Measurements from ENCODE around the gene ERI3. TPM values are rescaled to one million over a fixed set of nuclear protein-coding genes. Genes with fewer than 3 reads are reported as not detected.

ERI3 gene
- 10 to 100 TPM; 26.5 to 50.1 (median 31.0) TPM for polyA plus RNA-seq
- long read RNA-seq, donor 1, result 0 reads
- long read RNA-seq, donor 2, partial matches to known transcripts, result 0 of 2 reads
- long read RNA-seq, donor 2, other reads (novel, unspliced or antisense), result 0 of 2 reads
- long read RNA-seq, donor 3, transcript ERI3-201 (9 exons, 1,684 nt), result major isoform, 6 of 6 reads
- long read RNA-seq, donor 3, partial matches to known transcripts, result 0 of 6 reads
- long read RNA-seq, donor 3, other reads (novel, unspliced or antisense), result 0 of 6 reads
- long read RNA-seq, donor 4, result 0 reads
- long read RNA-seq, donor 5, result 0 reads
- long read RNA-seq, donor 6, partial matches to known transcripts, result 7 of 10 reads
- long read RNA-seq, donor 6, other reads (novel, unspliced or antisense), result 0 of 10 reads
- long read RNA-seq, donor 7, result 0 reads
- long read RNA-seq, donor 8, result 0 reads
- long read RNA-seq, donor 9, result 0 reads
- long read RNA-seq, donor 10, transcript ERI3-201 (9 exons, 1,684 nt), result major isoform, 6 of 6 reads
- long read RNA-seq, donor 10, partial matches to known transcripts, result 0 of 6 reads
- long read RNA-seq, donor 10, other reads (novel, unspliced or antisense), result 0 of 6 reads

- WGBS, 3 donors, result 0 to 1% (median 1%) methylated on average over 52 to 65 of the region's 65 CpGs
- FAIRE-seq (no peak), DNase-seq (peak; percentile 98 to 99)
- H3K36me3 ChIP-seq (ENCODE audit: control insufficient read depth in 3 of 3, insufficient read depth in 2 of 3, low read depth in 1 of 3, low read length in 3 of 3), result no peaks in the 10 kb centered on the region
- H3K27me3 ChIP-seq (ENCODE audit: control insufficient read depth in 3 of 3, insufficient read depth in 3 of 3, low read length in 3 of 3), result no peaks in the 10 kb centered on the region
- peaks cover 6 to 11% (median 8%) of the 10 kb centered on the region in 3 donors for H3K4me1 ChIP-seq (ENCODE audit: control insufficient read depth in 3 of 3, insufficient read depth in 2 of 3, low read depth in 1 of 3, low read length in 2 of 3)
- H3K9me3 ChIP-seq (ENCODE audit: control insufficient read depth in 2 of 2, insufficient read depth in 1 of 2, low read depth in 1 of 2, low read length in 1 of 2), result no peaks in the 10 kb centered on the region
- H3K27ac ChIP-seq (ENCODE audit: low read depth in 1 of 3, low read length in 2 of 3), result peak within 1 kb of the TSS in 1 of 3 donors; percentile 59
- peak within 1 kb of the TSS; percentile 69 to 95 (median 82) for H3K4me3 ChIP-seq (ENCODE audit: low read depth in 1 of 3, low read length in 3 of 3)
Measured at GRCh38 chr1:44354840-44355581, at the start of gene ERI3. Gene ERI3, minus strand, starts transcription at chr1:44355257. Its CDS starts 231 bp downstream, at chr1:44355026.

- 43 to 70% (median 60%) methylated on average over 12 of the region's 12 CpGs for WGBS, 3 donors
Measured at GRCh38 chr1:44401256-44402228, 46.5 kb upstream of the ERI3 start.

DNA sequence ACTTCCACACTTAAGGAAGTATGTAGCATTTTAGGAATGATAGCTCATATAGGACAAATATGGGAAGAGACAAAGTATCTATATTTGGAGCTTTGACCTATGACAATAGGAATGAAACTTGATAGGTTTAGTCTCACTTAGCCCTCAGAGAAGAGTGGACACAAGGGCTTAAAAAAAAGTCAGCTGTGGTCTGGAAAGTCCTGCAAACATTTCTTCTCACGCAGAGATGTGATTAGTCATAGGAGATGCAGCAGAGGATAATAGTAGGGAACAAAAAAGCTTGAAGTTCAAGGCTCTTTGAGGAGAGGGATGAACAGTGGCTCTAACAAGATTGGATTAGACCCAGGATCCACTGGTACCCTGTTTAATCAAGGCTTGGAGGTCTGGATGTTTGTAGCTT, 35.2 kb upstream of the ERI3 start:
- Histone ChIP-seq H3K27ac (ENCODE audit: low read depth in 1 of 3, low read length in 2 of 3) (no peak overlapping the region), H3K27me3 (ENCODE audit: control insufficient read depth in 3 of 3, insufficient read depth in 3 of 3, low read length in 3 of 3) (peaks cover 0 to 10% (median 4%) of the 10 kb centered on the region in 3 donors), H3K4me1 (ENCODE audit: control insufficient read depth in 3 of 3, insufficient read depth in 2 of 3, low read depth in 1 of 3, low read length in 2 of 3) (no peaks in the 10 kb centered on the region), H3K36me3 (ENCODE audit: control insufficient read depth in 3 of 3, insufficient read depth in 2 of 3, low read depth in 1 of 3, low read length in 3 of 3) (no peaks in the 10 kb centered on the region), H3K4me3 (ENCODE audit: low read depth in 1 of 3, low read length in 3 of 3) (no peak overlapping the region), H3K9me3 (ENCODE audit: control insufficient read depth in 2 of 2, insufficient read depth in 1 of 2, low read depth in 1 of 2, low read length in 1 of 2) (no peaks in the 10 kb centered on the region)
- FAIRE-seq (no peak), DNase-seq (no peak)
- 24 to 55% (median 42%) methylated on average over 1 of the region's 1 CpG for WGBS, 3 donors

More at GRCh38 chr1:44401256-44402228, 46.5 kb upstream of the ERI3 start:
- H3K36me3 ChIP-seq (ENCODE audit: control insufficient read depth in 3 of 3, insufficient read depth in 2 of 3, low read depth in 1 of 3, low read length in 3 of 3), result no peaks in the 10 kb centered on the region
- H3K9me3 ChIP-seq (ENCODE audit: control insufficient read depth in 2 of 2, insufficient read depth in 1 of 2, low read depth in 1 of 2, low read length in 1 of 2), result no peaks in the 10 kb centered on the region
- no peak for FAIRE-seq
- no peak overlapping the region for H3K4me3 ChIP-seq (ENCODE audit: low read depth in 1 of 3, low read length in 3 of 3)
- H3K4me1 ChIP-seq (ENCODE audit: control insufficient read depth in 3 of 3, insufficient read depth in 2 of 3, low read depth in 1 of 3, low read length in 2 of 3), result peaks cover 0 to 3% (median 2%) of the 10 kb centered on the region in 3 donors
- no peak for DNase-seq
- no peak overlapping the region for H3K27ac ChIP-seq (ENCODE audit: low read depth in 1 of 3, low read length in 2 of 3)
- H3K27me3 ChIP-seq (ENCODE audit: control insufficient read depth in 3 of 3, insufficient read depth in 3 of 3, low read length in 3 of 3), result peaks cover 7 to 32% (median 24%) of the 10 kb centered on the region in 3 donors

GRCh38 chr1:44389437-44389836, 34.4 kb upstream of the ERI3 start:
- H3K4me3 ChIP-seq (ENCODE audit: low read depth in 1 of 3, low read length in 3 of 3), result no peak overlapping the region
- FAIRE-seq, result no peak
- 55 to 75% (median 68%) methylated on average over 1 of the region's 1 CpG for WGBS, 3 donors
- H3K27me3 ChIP-seq (ENCODE audit: control insufficient read depth in 3 of 3, insufficient read depth in 3 of 3, low read length in 3 of 3), result peaks cover 0 to 10% (median 4%) of the 10 kb centered on the region in 3 donors
- H3K9me3 ChIP-seq (ENCODE audit: control insufficient read depth in 2 of 2, insufficient read depth in 1 of 2, low read depth in 1 of 2, low read length in 1 of 2), result no peaks in the 10 kb centered on the region
- H3K36me3 ChIP-seq (ENCODE audit: control insufficient read depth in 3 of 3, insufficient read depth in 2 of 3, low read depth in 1 of 3, low read length in 3 of 3), result no peaks in the 10 kb centered on the region
- H3K27ac ChIP-seq (ENCODE audit: low read depth in 1 of 3, low read length in 2 of 3), result no peak overlapping the region
- no peak for DNase-seq
- H3K4me1 ChIP-seq (ENCODE audit: control insufficient read depth in 3 of 3, insufficient read depth in 2 of 3, low read depth in 1 of 3, low read length in 2 of 3), result no peaks in the 10 kb centered on the region

DNA sequence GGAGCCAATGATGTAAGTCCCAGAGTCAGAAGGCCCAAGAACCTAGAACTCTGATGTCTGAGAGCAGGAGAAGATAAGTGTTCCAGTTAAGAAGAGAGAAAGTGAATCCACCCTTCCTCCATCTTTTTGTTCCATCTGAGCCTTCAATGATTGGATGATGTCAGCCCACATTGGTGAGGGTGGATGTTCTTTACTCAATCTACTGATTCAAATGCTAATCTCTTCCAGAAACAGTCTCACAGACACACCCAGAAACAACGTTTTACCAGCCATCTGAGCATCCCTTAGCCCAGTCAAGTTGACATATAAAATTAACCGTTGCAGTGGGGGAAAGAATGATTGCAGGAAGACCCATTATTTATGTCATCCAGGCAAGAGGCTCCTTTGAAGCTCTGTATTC, 33.5 kb upstream of the ERI3 start:
- WGBS, 3 donors, result 39 to 55% (median 44%) methylated on average over 2 of the region's 2 CpGs
- peaks cover 0 to 7% (median 0%) of the 10 kb centered on the region in 3 donors for H3K27me3 ChIP-seq (ENCODE audit: control insufficient read depth in 3 of 3, insufficient read depth in 3 of 3, low read length in 3 of 3)
- H3K4me3 ChIP-seq (ENCODE audit: low read depth in 1 of 3, low read length in 3 of 3), result no peak overlapping the region
- FAIRE-seq (no peak), DNase-seq (no peak)
- H3K27ac ChIP-seq (ENCODE audit: low read depth in 1 of 3, low read length in 2 of 3), result no peak overlapping the region
- no peaks in the 10 kb centered on the region for H3K4me1 ChIP-seq (ENCODE audit: control insufficient read depth in 3 of 3, insufficient read depth in 2 of 3, low read depth in 1 of 3, low read length in 2 of 3)
- no peaks in the 10 kb centered on the region for H3K9me3 ChIP-seq (ENCODE audit: control insufficient read depth in 2 of 2, insufficient read depth in 1 of 2, low read depth in 1 of 2, low read length in 1 of 2)
- no peaks in the 10 kb centered on the region for H3K36me3 ChIP-seq (ENCODE audit: control insufficient read depth in 3 of 3, insufficient read depth in 2 of 3, low read depth in 1 of 3, low read length in 3 of 3)

- Histone ChIP-seq H3K9me3 (ENCODE audit: control insufficient read depth in 2 of 2, insufficient read depth in 1 of 2, low read depth in 1 of 2, low read length in 1 of 2) (no peaks in the 10 kb centered on the region), H3K27me3 (ENCODE audit: control insufficient read depth in 3 of 3, insufficient read depth in 3 of 3, low read length in 3 of 3) (no peaks in the 10 kb centered on the region), H3K4me3 (ENCODE audit: low read depth in 1 of 3, low read length in 3 of 3) (no peak overlapping the region), H3K4me1 (ENCODE audit: control insufficient read depth in 3 of 3, insufficient read depth in 2 of 3, low read depth in 1 of 3, low read length in 2 of 3) (peaks cover 0 to 3% (median 0%) of the 10 kb centered on the region in 3 donors), H3K27ac (ENCODE audit: low read depth in 1 of 3, low read length in 2 of 3) (no peak overlapping the region), H3K36me3 (ENCODE audit: control insufficient read depth in 3 of 3, insufficient read depth in 2 of 3, low read depth in 1 of 3, low read length in 3 of 3) (no peaks in the 10 kb centered on the region)
- DNase-seq (no peak), FAIRE-seq (no peak)
- WGBS, 3 donors, result 53 to 70% (median 69%) methylated on average over 3 of the region's 3 CpGs
Measured at GRCh38 chr1:44380666-44381177, 25.7 kb upstream of the ERI3 start.

DNA sequence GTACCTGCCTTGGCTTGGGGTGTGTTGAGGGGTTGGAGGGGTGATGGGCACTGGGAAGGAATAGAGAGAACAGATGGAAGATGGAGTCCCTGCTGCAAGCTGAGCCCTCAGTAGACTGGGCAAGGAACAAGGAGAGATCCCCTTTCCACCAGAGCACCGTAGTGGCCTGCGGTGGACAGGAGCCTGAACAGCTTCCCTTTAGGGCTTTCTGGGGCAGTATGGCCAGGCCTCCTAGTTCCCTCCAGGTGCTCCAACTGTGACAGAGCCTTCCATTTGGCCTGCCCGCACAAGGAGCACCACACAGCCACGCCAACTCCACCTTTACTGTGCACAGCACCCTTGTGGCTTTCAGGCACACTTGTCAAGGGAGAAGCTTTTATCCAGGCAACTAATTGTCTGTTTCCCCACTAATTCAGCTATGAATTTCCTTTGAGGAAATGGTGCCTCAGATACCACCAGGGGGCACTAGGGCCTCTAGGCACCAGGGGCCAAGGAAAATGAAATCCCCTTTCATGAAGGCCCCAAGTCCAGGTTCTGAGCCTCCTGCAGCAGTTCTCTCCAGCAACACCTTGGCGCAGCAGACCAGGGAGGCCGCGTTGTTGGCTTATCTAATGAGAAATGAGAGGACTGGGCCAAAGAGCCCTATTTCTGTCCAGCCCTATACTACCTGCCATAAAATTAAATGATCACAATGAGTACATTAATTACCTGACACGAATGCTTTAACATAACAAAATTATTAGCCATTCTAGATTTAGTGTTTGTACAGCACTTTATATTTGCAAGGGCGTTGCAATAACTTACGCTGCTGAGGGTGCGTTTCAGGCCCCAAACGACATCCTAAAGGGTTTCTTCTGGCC, 23.1 kb upstream of the ERI3 start:
- Histone ChIP-seq H3K36me3 (ENCODE audit: control insufficient read depth in 3 of 3, insufficient read depth in 2 of 3, low read depth in 1 of 3, low read length in 3 of 3) (no peaks in the 10 kb centered on the region), H3K27ac (ENCODE audit: low read depth in 1 of 3, low read length in 2 of 3) (no peak overlapping the region), H3K4me3 (ENCODE audit: low read depth in 1 of 3, low read length in 3 of 3) (no peak overlapping the region), H3K9me3 (ENCODE audit: control insufficient read depth in 2 of 2, insufficient read depth in 1 of 2, low read depth in 1 of 2, low read length in 1 of 2) (no peaks in the 10 kb centered on the region), H3K27me3 (ENCODE audit: control insufficient read depth in 3 of 3, insufficient read depth in 3 of 3, low read length in 3 of 3) (no peaks in the 10 kb centered on the region), H3K4me1 (ENCODE audit: control insufficient read depth in 3 of 3, insufficient read depth in 2 of 3, low read depth in 1 of 3, low read length in 2 of 3) (peaks cover 0 to 3% (median 0%) of the 10 kb centered on the region in 3 donors)
- 50 to 58% (median 57%) methylated on average over 11 to 12 of the region's 12 CpGs for WGBS, 3 donors
- DNase-seq (peak; percentile 49 to 64), FAIRE-seq (no peak)

All from small intestine (tissue), 16 donors.